CD4-positive, alpha-beta T cell treated with Interleukin-15 for 1 hour (primary cell): ENCODE measurements around the gene OSGEPL1.
"Not testable (repeated sequence)": the region's sequence is repeated elsewhere in the genome, so short reads cannot be mapped to it uniquely, and the experiment has no call there.

Experiments
- DNase-seq: peaks from one replicate; pipeline ENCODE4 v3.0.0-alpha.2; 2020

Gene OSGEPL1

GRCh38 chr2:189729430-189729829 is 33.2 kb downstream of the OSGEPL1 start:
- no peak for DNase-seq

- no peak for DNase-seq
Observed at GRCh38 chr2:189726849-189727248, 35.7 kb downstream of the OSGEPL1 start.

- no peak for DNase-seq
Observed at GRCh38 chr2:189726271-189726670, 36.3 kb downstream of the OSGEPL1 start.

- DNase-seq = no peak
Observed at GRCh38 chr2:189723192-189723591, 39.4 kb downstream of the OSGEPL1 start.

- DNase-seq = no peak
Observed at GRCh38 chr2:189719571-189719970, 43.0 kb downstream of the OSGEPL1 start.

- DNase-seq = not testable (repeated sequence)
Observed at GRCh38 chr2:189717593-189717992, 45.0 kb downstream of the OSGEPL1 start.

GRCh38 chr2:189709501-189710221 is 52.9 kb downstream of the OSGEPL1 start:
- no peak for DNase-seq

GRCh38 chr2:189702071-189702470 is 60.5 kb downstream of the OSGEPL1 start:
- DNase-seq = no peak

GRCh38 chr2:189700681-189701080 is 61.9 kb downstream of the OSGEPL1 start:
- DNase-seq = no peak

GRCh38 chr2:189698020-189698887 is 64.3 kb downstream of the OSGEPL1 start:
- DNase-seq = no peak
